HAP-1 (cell line): Measurements from ENCODE around the gene ATP6V0A4.
"Not testable (repeated sequence)": the region's sequence is repeated elsewhere in the genome, so short reads cannot be mapped to it uniquely, and the experiment has no call there.

Experiments
- DNase-seq, 2 experiments: peaks; one replicate each; pipeline ENCODE4 v3.0.0-alpha.2; 2016 to 2020; ENCODE audit warnings: low spot score in 2 of 2
- H3K27me3 ChIP-seq: fragments of 250-450 bp; sonication (Bioruptor Pico); 2 replicates; pipeline ENCODE4 v1.5.1; 2020; ENCODE audit warnings: low read depth, mild to moderate bottlenecking, moderate library complexity
- H3K36me3 ChIP-seq: fragments of 250-450 bp; sonication (Bioruptor Pico); replicated peaks from 2 replicates; pipeline ENCODE4 v1.5.1; 2020; ENCODE audit warnings: mild to moderate bottlenecking
- H3K4me1 ChIP-seq: fragments of 250-450 bp; sonication (Bioruptor Pico); 2 replicates; pipeline ENCODE4 v1.5.1; 2020; ENCODE audit warnings: mild to moderate bottlenecking
- H3K4me3 ChIP-seq: fragments of 250-450 bp; sonication (Bioruptor Pico); 2 replicates; pipeline ENCODE4 v1.5.1; 2020; ENCODE audit warnings: mild to moderate bottlenecking, moderate library complexity
- H3K9me3 ChIP-seq: fragments of 250-450 bp; sonication (Bioruptor Pico); 2 replicates; pipeline ENCODE4 v1.5.1; 2020; ENCODE audit warnings: mild to moderate bottlenecking, moderate library complexity
- in situ Hi-C: fragments of 300-500 bp; cut with MboI; formaldehyde crosslinking; loops from 3 replicates; pipeline ENCODE4 v1.14.3; 2020; ENCODE audit warnings: low sequenced_read_pairs, inconsistent platforms, mixed read lengths

Gene ATP6V0A4

DNA sequence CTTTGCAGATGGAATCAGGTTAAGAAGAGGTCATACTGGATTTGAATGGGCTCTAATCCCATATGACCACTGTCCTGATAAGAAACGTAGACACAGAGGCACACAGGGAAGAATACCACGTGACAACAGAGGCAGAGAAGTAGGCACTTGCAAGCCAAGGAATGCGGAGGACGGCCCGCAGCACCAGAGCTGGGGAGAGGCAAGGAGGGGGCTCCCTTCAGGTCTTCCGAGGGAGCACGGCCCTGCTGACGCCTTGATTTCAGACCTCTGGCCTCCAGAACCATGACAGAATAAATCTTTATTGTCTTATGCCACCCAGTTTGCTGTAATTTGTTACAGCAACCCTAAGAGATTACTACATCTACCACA, 44.9 kb downstream of the ATP6V0A4 start:
- in situ Hi-C loops, result no loop called here
- peak in 1 of 2 experiments; percentile 29 for DNase-seq
- H3K4me1 ChIP-seq, result peaks cover 7% of the 10 kb centered on the region
- H3K9me3 ChIP-seq, result no peaks in the 10 kb centered on the region
- no peaks in the 10 kb centered on the region for H3K36me3 ChIP-seq
- no peak overlapping the region for H3K4me3 ChIP-seq
- H3K27me3 ChIP-seq, result no peaks in the 10 kb centered on the region

DNA sequence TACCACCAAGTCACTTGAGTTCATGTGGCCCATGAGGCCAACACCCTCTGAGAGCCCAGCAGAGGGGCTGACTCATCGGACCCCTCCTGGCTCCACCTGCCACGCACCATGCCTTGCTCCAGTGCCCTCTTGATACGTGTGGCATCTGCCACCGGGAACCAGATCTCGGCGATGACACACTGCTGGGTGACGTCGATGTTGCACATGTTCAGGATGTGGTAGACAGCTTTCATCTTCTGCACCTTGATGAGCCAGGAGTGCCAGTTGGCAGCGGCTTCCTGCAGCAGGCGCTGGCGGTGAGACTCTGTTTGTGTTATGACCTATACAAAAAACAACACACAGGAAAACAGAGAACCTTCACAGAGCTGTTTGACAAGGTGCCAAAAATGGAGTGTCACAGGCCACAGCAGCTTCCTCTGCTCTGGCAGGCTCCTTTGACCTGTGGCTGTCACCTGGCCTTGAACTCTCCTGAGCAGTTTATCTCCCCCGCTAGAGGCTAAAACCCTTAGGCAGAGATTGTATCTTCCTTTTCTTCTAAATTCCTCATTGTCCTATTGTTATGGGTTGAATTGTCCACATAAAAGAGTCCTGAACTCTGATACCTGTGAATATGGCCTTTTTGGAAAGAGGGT, 45.4 kb downstream of the ATP6V0A4 start:
- Histone ChIP-seq H3K9me3 (no peaks in the 10 kb centered on the region), H3K4me3 (no peak overlapping the region), H3K27me3 (no peaks in the 10 kb centered on the region), H3K36me3 (no peaks in the 10 kb centered on the region), H3K4me1 (peaks cover 7% of the 10 kb centered on the region)
- peak; percentile 12 to 26 for DNase-seq
- in situ Hi-C loops, result no loop called here

DNA sequence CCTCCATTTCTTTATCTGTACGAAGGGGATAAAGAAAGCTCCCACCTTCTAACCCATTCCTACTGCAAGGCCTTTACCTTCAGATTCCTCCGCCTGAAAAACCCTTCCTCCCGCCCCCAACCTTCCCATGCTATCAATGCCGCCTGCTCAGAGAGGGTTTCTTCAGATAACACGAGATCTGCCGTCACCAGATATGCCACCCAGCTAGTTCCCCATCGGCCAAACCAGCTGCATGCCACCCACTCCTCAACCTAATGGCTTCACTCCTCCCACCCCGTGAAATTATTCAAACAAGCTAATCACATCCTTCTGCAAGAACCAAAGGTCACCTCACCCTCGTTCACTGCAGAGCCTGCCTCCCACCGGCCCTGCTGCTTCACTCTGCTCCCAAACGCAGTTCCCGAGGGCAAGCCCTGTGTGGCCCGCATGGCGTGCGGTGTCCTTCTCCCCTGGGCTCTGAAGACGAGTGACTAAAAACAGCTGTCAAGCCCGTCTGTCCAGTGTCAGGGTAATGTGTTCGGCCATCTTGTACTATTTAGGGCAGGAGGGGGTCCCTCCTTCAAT, 47.0 kb downstream of the ATP6V0A4 start:
- Histone ChIP-seq H3K27me3 (no peaks in the 10 kb centered on the region), H3K4me3 (no peak overlapping the region), H3K4me1 (peaks cover 7% of the 10 kb centered on the region), H3K9me3 (no peaks in the 10 kb centered on the region), H3K36me3 (no peaks in the 10 kb centered on the region)
- no peak for DNase-seq
- in situ Hi-C loops, result no loop called here

DNA sequence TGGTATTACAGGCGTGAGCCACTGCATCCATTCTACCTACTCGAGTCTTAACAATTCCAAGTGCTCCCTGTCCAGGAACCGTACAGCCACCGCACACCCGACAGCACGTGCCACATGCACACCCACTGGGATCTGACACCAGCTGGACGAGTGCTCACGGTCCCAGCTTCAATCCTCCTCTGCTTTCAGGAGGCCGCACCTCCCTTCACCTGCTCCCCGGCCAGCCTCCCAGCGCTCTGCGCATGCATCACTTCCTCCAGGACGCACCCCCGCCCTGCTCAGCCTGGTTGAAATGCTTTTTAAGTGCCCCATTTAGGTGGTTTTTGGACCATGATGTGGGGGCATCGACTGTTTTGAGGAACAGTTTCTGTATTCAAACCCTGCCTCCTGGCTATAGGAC, 47.5 kb downstream of the ATP6V0A4 start:
- Histone ChIP-seq H3K4me3 (no peak overlapping the region), H3K4me1 (peaks cover 7% of the 10 kb centered on the region), H3K27me3 (no peaks in the 10 kb centered on the region), H3K36me3 (no peaks in the 10 kb centered on the region), H3K9me3 (no peaks in the 10 kb centered on the region)
- in situ Hi-C loops, result no loop called here
- no peak for DNase-seq

DNA sequence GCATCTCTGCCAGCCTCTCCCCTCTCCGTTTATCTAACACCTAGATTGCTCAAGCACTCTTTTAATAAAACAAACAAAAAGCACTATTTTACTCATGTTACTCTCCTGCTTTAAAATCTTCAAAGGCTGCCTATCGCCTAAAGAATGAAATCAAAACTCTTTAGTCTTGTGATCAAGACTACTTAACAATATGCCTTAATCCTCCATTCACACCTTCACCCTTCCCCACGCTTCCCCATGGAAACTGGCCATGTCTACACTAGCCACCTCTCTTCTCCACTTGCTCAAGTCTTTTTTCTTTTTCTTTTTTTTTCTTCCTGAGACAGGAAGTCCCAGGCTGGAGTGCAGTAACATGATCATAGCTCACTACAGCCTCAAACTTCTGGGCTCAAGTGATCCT, 48.0 kb downstream of the ATP6V0A4 start:
- Histone ChIP-seq H3K4me1 (peaks cover 7% of the 10 kb centered on the region), H3K27me3 (no peaks in the 10 kb centered on the region), H3K9me3 (no peaks in the 10 kb centered on the region), H3K36me3 (no peaks in the 10 kb centered on the region), H3K4me3 (no peak overlapping the region)
- in situ Hi-C loops, result loop anchor here (25.0 kb wide), 1 partner anchor 1088 kb away; no protein-coding TSS in a partner anchor
- DNase-seq, result no peak

DNA sequence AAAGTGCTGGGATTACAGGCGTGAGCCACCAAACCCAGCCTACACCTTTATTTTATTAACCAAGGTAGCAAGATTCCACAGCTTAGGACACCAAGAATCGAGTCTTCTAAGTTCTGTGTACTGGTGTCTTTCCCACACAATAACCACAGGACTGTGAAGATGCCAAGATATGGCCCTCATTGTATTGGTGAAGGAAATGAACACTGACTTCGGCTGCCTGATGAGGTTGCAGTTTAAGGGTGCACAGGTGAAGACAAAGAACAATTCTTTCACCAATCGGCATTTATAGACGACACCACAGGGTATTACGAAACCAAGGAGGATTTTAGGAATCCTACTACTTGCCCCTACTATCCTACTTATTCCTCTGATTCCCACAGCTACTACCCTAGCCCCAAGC, 49.3 kb downstream of the ATP6V0A4 start:
- no peaks in the 10 kb centered on the region for H3K9me3 ChIP-seq
- H3K27me3 ChIP-seq, result no peaks in the 10 kb centered on the region
- no peak for DNase-seq
- H3K4me1 ChIP-seq, result peaks cover 7% of the 10 kb centered on the region
- no peaks in the 10 kb centered on the region for H3K36me3 ChIP-seq
- in situ Hi-C loops, result loop anchor here (25.0 kb wide), 1 partner anchor 1086 kb away; no protein-coding TSS in a partner anchor
- H3K4me3 ChIP-seq, result no peak overlapping the region

DNA sequence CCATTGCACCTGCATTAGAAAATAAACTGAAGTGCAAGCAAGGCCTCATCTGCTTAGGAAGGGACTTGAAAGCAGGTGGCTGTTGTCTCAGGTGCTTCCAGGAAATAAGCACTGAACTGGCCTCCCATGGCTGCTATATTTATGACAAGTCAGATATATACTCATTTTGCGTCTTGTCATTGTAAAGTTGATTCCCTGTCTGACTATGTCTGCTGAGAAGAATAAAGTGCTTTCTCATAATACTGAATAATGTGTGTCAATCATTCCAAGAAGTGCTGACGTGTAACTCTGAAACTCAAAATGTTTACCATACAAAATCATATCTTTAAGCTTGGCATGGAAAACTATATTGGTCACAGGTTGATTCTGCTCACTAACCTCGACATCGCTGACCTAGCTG, 51.9 kb downstream of the ATP6V0A4 start:
- no peak for DNase-seq
- Histone ChIP-seq H3K36me3 (no peaks in the 10 kb centered on the region), H3K27me3 (no peaks in the 10 kb centered on the region), H3K4me1 (no peaks in the 10 kb centered on the region), H3K4me3 (no peak overlapping the region), H3K9me3 (no peaks in the 10 kb centered on the region)
- in situ Hi-C loops, result loop anchor here (25.0 kb wide), 1 partner anchor 1084 kb away; no protein-coding TSS in a partner anchor

DNA sequence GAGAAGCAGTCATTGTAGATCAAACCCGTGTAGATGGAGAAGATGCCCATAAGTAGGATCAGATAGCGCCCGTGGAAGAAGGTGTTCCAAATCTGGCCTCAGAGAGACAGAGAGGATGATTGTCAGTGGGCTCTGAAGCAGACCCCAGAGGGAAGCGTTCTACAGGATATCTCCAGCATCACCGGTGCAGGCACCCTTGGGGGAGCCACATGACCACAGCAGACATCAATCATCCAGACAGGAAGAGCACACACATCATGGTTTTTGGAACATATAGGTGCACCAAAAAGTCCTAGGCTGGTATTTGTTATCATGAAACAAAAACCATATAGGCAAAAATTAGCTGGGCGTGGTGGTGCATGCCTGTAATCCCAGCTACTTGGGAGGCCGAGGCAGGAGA, 52.8 kb downstream of the ATP6V0A4 start:
- no peaks in the 10 kb centered on the region for H3K27me3 ChIP-seq
- H3K36me3 ChIP-seq, result no peaks in the 10 kb centered on the region
- in situ Hi-C loops, result loop anchor here (25.0 kb wide), 1 partner anchor 1083 kb away; no protein-coding TSS in a partner anchor
- H3K4me1 ChIP-seq, result no peaks in the 10 kb centered on the region
- no peak overlapping the region for H3K4me3 ChIP-seq
- DNase-seq, result no peak
- H3K9me3 ChIP-seq, result no peaks in the 10 kb centered on the region

DNA sequence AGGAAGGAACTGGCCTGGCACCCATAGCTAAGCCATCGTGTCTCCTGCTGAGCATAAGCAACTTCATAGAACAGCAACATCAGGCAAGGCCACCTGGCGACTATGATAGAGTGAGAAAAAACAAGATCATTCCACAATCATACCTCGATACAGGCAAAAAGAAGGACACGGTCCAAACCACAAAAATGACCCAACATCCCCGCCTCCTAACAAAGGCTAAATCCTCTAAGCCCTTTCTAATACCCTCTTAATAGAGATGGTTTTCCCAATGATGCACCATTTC, 56.6 kb downstream of the ATP6V0A4 start:
- no peak for DNase-seq
- peaks cover 5% of the 10 kb centered on the region; the same call in 1 of the 2 replicates for H3K4me1 ChIP-seq
- in situ Hi-C loops, result loop anchor here (25.0 kb wide), 1 partner anchor 1079 kb away; no protein-coding TSS in a partner anchor
- H3K9me3 ChIP-seq, result no peaks in the 10 kb centered on the region
- no peak overlapping the region for H3K4me3 ChIP-seq
- H3K36me3 ChIP-seq, result no peaks in the 10 kb centered on the region
- no peaks in the 10 kb centered on the region for H3K27me3 ChIP-seq

DNA sequence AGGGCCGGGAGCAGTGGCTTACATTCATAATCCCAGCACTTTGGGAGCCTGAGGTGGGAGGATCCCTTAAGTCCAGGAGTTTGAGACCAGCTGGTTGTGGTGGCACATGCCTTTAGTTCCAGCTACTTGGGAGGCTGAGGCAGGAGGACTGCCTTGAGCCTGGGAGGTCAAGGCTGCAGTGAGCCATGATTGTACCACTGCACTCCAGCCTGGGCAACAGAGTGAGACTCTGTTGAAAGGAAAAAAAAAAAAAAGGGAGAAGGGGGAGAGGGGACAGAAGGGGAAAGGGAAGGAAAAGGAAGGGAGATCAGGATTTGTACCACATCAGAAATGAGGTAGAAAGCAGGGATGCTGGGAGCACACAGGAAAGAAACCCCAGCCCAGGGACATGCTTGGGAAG, 58.1 kb downstream of the ATP6V0A4 start:
- H3K36me3 ChIP-seq, result no peaks in the 10 kb centered on the region
- DNase-seq, result no peak
- H3K4me1 ChIP-seq, result peaks cover 5% of the 10 kb centered on the region; the same call in 1 of the 2 replicates
- no peaks in the 10 kb centered on the region for H3K27me3 ChIP-seq
- no peaks in the 10 kb centered on the region for H3K9me3 ChIP-seq
- in situ Hi-C loops, result loop anchor here (10.0 to 25.0 kb wide), 4 partner anchors 585 to 1078 kb away; partner anchors contain the start of gene CREB3L2
- H3K4me3 ChIP-seq, result no peak overlapping the region

DNA sequence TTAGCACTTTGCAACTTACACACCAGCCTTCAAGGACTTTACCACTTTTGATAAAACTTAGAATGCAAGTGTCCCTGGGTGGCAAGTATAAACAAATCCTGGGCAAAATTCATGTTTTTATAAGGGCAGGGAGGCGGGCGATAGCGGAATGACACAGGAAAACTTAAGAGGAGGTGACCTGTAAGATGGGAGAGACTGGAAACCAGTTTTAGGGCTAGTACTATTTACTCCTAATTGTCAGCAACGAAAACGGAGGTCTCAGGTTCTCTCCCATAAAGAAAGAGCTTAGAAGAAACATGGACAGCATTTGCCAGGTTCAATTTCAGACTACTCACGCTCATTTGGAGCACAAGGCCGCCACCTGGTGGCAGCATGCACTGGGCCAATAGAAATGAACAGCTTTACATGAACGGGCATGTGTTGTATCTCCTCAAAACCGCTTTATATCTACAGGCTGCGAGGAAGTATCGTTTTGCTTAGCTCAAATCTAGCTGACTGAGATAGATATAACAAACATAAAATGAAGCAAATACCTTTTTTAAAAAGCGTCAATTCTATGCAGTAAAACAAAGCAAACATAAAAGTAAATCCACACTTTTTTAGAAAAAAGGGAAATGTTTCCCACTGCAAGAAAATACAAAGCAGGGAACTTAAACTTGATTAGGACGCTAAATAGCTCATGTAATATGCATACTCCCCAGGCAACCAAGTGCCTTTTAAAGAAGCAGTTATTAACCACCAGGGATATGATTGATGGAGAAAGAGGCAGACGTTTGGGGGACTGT, 59.3 kb downstream of the ATP6V0A4 start:
- Histone ChIP-seq H3K9me3 (no peaks in the 10 kb centered on the region), H3K27me3 (no peaks in the 10 kb centered on the region), H3K36me3 (no peaks in the 10 kb centered on the region), H3K4me1 (peaks cover 5% of the 10 kb centered on the region; the same call in 1 of the 2 replicates), H3K4me3 (no peak overlapping the region)
- in situ Hi-C loops, result loop anchor here (10.0 to 25.0 kb wide), 4 partner anchors 584 to 1076 kb away; partner anchors contain the start of gene CREB3L2
- DNase-seq, result peak; percentile 90 to 92

DNA sequence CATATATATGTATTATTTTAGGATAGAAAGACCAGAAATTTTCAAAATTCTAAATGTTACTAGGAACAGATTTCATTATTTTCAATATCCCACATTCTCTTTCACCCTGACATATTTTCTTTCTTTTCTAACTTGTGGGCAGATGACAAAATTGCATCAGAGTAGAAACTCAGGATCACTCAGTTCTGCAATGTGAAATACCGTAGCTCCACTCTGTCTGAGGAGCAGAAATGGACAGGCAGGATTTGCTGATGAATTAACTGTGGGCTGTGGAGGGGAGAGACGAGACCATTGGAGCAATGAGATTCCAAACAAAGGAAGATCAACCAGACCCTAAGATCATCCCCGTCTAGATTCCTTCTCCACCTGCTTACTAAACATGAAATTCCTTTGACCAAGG, 59.9 kb downstream of the ATP6V0A4 start:
- H3K9me3 ChIP-seq, result no peaks in the 10 kb centered on the region
- in situ Hi-C loops, result loop anchor here (10.0 to 25.0 kb wide), 4 partner anchors 583 to 1076 kb away; partner anchors contain the start of gene CREB3L2
- no peaks in the 10 kb centered on the region for H3K36me3 ChIP-seq
- H3K4me1 ChIP-seq, result peaks cover 5% of the 10 kb centered on the region; the same call in 1 of the 2 replicates
- DNase-seq, result no peak
- H3K4me3 ChIP-seq, result no peak overlapping the region
- H3K27me3 ChIP-seq, result no peaks in the 10 kb centered on the region

DNA sequence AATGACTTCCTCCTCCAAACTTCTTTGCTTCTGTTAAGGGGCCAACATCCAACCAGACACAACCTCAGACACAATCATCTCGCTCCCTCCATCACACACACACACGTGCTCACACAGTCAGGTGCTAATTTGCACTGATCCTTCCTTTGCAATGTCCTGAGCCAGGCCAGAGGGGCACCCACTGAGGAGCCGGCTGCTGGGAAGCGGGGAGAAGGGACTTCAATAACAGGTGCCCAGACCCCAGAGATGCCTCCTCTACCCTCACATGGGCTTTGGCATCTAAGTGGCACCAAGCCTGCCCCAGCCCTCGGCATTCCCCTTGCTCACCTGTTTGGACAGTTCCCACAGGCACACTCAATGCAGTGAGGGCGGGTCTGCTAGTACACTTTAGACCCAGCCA, 62.6 kb downstream of the ATP6V0A4 start:
- H3K4me3 ChIP-seq, result no peak overlapping the region
- peaks cover 5% of the 10 kb centered on the region; the same call in 1 of the 2 replicates for H3K4me1 ChIP-seq
- in situ Hi-C loops, result loop anchor here (10.0 to 25.0 kb wide), 4 partner anchors 581 to 1073 kb away; partner anchors contain the start of gene CREB3L2
- no peaks in the 10 kb centered on the region for H3K27me3 ChIP-seq
- DNase-seq, result no peak
- H3K9me3 ChIP-seq, result no peaks in the 10 kb centered on the region
- H3K36me3 ChIP-seq, result no peaks in the 10 kb centered on the region

DNA sequence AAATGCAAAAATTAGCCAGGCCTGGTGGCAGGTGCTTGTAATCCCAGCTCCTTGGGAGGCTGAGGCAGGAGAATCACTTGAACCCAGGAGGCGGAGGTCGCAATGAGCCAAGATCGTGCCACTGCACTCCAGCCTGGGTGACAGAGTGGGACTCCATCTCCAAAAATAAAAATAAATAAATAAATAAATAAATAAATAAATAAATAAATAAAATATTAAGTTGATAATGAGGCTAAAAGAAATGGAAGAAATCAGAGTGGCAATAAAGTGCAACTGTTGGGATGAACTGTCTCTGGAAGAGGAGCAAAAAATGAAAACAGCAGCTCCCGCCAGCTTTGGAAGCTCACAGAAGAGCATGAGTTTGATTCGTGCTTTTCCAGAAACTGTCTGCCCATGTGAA, 66.3 kb downstream of the ATP6V0A4 start:
- not testable (repeated sequence) for H3K36me3 ChIP-seq, H3K27me3 ChIP-seq, DNase-seq, H3K4me3 ChIP-seq, H3K4me1 ChIP-seq, H3K9me3 ChIP-seq
- in situ Hi-C loops, result loop anchor here (10.0 to 25.0 kb wide), 4 partner anchors 577 to 1069 kb away; partner anchors contain the start of gene CREB3L2
